Upper lobe of left lung (tissue), 6 donors: Measurements from ENCODE around the gene MYO18A. TPM values are rescaled to one million over a fixed set of nuclear protein-coding genes. Genes with fewer than 3 reads are reported as not detected.

ENCODE experiments used
- ATAC-seq, 2 donors: fragments of 200-7000 bp; cut with Tn5 transposase; one replicate each; pipeline ENCODE4 v1.9.1; 2022; ENCODE audit warnings: mild to moderate bottlenecking in 2 of 2, moderate library complexity in 2 of 2; ENCODE audit not compliant: low FRiP score in 2 of 2
- DNase-seq, 2 donors: peaks; one replicate each; pipeline ENCODE4 v3.0.0-alpha.2; 2019 to 2020
- H3K27ac ChIP-seq, 4 donors: fragments of 200-600 bp; sonication (generic); one replicate each; pipeline ENCODE4 v1.5.1; 2016 to 2019
- H3K27me3 ChIP-seq, 4 donors: fragments of 200-600 bp; sonication (generic); one replicate each; pipeline ENCODE4 v1.5.1; 2017 to 2019
- H3K36me3 ChIP-seq, 4 donors: fragments of 200-600 bp; sonication (generic); one replicate each; pipeline ENCODE4 v1.5.1; 2016 to 2019
- H3K4me1 ChIP-seq, 4 donors: fragments of 200-600 bp; sonication (generic); one replicate each; pipeline ENCODE4 v1.5.1; 2018 to 2019
- H3K4me3 ChIP-seq, 4 donors: fragments of 200-600 bp; sonication (generic); one replicate each; pipeline ENCODE4 v1.5.1; 2017 to 2019; ENCODE audit warnings: mild to moderate bottlenecking in 2 of 4, moderate library complexity in 1 of 4
- H3K9me3 ChIP-seq, 4 donors: fragments of 200-600 bp; sonication (generic); one replicate each; pipeline ENCODE4 v1.5.1; 2018 to 2019
- EP300 ChIP-seq, 4 donors: sonication (generic); formaldehyde crosslinking; IDR thresholded peaks; one replicate each; pipeline ENCODE4 v1.5.1; 2017; ENCODE audit warnings: antibody characterized with exemption in 4 of 4, control low read depth in 2 of 4
- POLR2A ChIP-seq, 4 donors: fragments of 450-650 bp; IDR thresholded peaks; one replicate each; pipeline ENCODE4 v1.5.1; 2016 to 2017; ENCODE audit warnings: antibody characterized with exemption in 4 of 4, mild to moderate bottlenecking in 2 of 4
- POLR2AphosphoS5 ChIP-seq, 2 donors: sonication (generic); formaldehyde crosslinking; IDR thresholded peaks; one replicate each; pipeline ENCODE4 v1.5.1; 2017; ENCODE audit warnings: antibody characterized with exemption in 2 of 2
- whole genome bisulfite sequencing, 2 donors: methylation state at CpG; one replicate each; pipeline ENCODE4 v1.1.5; 2017 to 2018; 5-methylcytosine and 5-hydroxymethylcytosine counted together
- total RNA-seq, 6 donors: library from RNA; depleted of rRNA in 4 of 6; stranded (reverse); fragments of >200 nt in 4 of 6; gene quantifications; one replicate each; pipeline versions ENCODE4 v1.1.0 to v1.2.1, GENCODE V29; 2016 to 2021
- TF ChIP-seq, protein P1 (sequence below), 6 experiments: fragments of 450-650 bp in 4 of 6; fragments of 200-600 bp in 2 of 6; sonication (generic) in 2 of 6; IDR thresholded peaks; one replicate each; pipeline ENCODE4 v1.5.1; 2016 to 2019; ENCODE audit warnings: antibody characterized with exemption in 6 of 6
- donor health status: DM: no; HTN: no; CAD: no; lungs with moderate emphysema.
- donor health status: DM: no; HTN: yes; CAD: no; lungs with severe emphysema.

Gene MYO18A
- total RNA-seq, 6 donors from 2014 or later, result 37.4 to 214 (median 67.4) TPM

DNA sequence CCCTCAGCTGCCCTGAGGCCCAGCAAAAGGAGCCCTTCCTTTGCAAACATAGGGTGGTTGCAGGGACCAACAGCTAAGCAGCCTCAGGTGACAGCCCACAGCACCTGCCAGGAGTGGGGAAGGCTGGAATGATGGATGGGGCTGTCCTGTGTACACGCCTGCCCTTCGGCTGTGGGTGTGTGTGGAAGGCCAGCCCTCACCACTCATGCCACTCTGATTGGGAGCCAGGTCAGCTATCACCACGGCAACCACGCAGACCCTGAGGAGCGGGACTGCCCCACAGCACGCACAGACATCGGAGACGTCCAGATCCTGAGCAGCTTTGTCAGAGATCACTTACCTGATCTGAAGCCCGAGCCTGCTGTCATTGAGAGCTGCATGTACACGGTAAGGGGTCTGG, 125.4 kb downstream of the MYO18A start:
- no peaks in the 10 kb centered on the region for H3K36me3 ChIP-seq
- H3K4me1 ChIP-seq, result no peaks in the 10 kb centered on the region
- TF ChIP-seq, protein P1, sequence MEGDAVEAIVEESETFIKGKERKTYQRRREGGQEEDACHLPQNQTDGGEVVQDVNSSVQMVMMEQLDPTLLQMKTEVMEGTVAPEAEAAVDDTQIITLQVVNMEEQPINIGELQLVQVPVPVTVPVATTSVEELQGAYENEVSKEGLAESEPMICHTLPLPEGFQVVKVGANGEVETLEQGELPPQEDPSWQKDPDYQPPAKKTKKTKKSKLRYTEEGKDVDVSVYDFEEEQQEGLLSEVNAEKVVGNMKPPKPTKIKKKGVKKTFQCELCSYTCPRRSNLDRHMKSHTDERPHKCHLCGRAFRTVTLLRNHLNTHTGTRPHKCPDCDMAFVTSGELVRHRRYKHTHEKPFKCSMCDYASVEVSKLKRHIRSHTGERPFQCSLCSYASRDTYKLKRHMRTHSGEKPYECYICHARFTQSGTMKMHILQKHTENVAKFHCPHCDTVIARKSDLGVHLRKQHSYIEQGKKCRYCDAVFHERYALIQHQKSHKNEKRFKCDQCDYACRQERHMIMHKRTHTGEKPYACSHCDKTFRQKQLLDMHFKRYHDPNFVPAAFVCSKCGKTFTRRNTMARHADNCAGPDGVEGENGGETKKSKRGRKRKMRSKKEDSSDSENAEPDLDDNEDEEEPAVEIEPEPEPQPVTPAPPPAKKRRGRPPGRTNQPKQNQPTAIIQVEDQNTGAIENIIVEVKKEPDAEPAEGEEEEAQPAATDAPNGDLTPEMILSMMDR (IDR thresholded peaks at IDR 0.05), result no peak
- TF ChIP-seq EP300 (IDR thresholded peaks at IDR 0.05) (no peak), POLR2AphosphoS5 (IDR thresholded peaks at IDR 0.05) (no peak), POLR2A (IDR thresholded peaks at IDR 0.05) (no peak)
- no peaks in the 10 kb centered on the region for H3K27me3 ChIP-seq
- DNase-seq (peak in 1 of 2 donors; percentile 51), ATAC-seq (no peak)
- H3K4me3 ChIP-seq, result no peak overlapping the region
- WGBS, 2 donors, result 64 to 80% methylated on average over 5 to 10 of the region's 10 CpGs
- H3K9me3 ChIP-seq, result no peaks in the 10 kb centered on the region
- no peak overlapping the region for H3K27ac ChIP-seq

DNA sequence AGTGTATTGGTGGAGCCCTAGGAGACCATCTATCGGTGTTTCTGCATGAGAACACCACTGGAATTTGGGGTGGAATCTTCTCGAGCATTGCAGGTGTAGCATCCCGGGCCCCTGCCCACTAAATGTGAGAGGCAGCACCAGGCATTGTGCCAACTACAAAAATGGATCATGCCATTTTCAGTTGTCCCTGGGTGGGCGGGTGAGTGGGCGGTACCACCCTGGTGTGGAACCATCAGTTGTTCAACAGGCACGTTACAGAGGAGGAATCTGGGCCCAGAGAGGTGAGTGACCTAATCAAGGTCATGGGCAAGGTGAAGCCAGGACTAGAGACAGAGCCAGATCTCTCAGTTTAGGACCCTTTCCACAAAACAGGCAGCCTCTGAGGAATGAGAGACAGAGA, 128.5 kb downstream of the MYO18A start:
- ATAC-seq (no peak), DNase-seq (no peak)
- no peak overlapping the region for H3K27ac ChIP-seq
- no peaks in the 10 kb centered on the region for H3K36me3 ChIP-seq
- 72 to 76% methylated on average over 6 of the region's 6 CpGs for WGBS, 2 donors
- H3K9me3 ChIP-seq, result no peaks in the 10 kb centered on the region
- H3K4me3 ChIP-seq, result no peak overlapping the region
- H3K4me1 ChIP-seq, result no peaks in the 10 kb centered on the region
- H3K27me3 ChIP-seq, result no peaks in the 10 kb centered on the region
- TF ChIP-seq POLR2A (IDR thresholded peaks at IDR 0.05), result no peak
- TF ChIP-seq, protein P1 (IDR thresholded peaks at IDR 0.05), result no peak
- TF ChIP-seq POLR2AphosphoS5 (IDR thresholded peaks at IDR 0.05), result no peak
- TF ChIP-seq EP300 (IDR thresholded peaks at IDR 0.05), result no peak

DNA sequence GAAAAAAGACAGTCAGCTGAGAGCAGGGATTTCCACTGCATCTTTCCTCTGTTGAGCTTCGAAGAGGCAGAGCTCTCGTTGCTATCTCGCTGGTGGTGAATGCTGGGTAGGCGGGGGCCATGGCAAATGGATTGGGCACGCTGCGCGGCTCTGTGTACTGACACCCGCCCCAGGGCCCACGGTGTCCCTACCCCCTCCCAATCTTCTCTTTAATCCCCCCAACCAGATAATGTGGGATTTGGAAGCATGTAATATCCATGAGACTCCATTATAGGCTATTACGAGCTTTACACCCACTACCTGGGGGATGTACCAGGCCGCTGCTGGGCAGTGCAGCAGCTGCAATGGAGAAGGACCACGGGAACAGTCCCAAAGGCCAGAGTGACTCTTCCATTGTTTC, 129.0 kb downstream of the MYO18A start:
- no peak for ATAC-seq
- Histone ChIP-seq H3K4me3 (no peak overlapping the region), H3K9me3 (no peaks in the 10 kb centered on the region), H3K4me1 (no peaks in the 10 kb centered on the region), H3K27ac (no peak overlapping the region), H3K27me3 (no peaks in the 10 kb centered on the region), H3K36me3 (no peaks in the 10 kb centered on the region)
- TF ChIP-seq POLR2A (IDR thresholded peaks at IDR 0.05), result no peak
- no peak for TF ChIP-seq POLR2AphosphoS5 (IDR thresholded peaks at IDR 0.05)
- TF ChIP-seq EP300 (IDR thresholded peaks at IDR 0.05), result no peak
- TF ChIP-seq, protein P1 (IDR thresholded peaks at IDR 0.05), result no peak
- DNase-seq, result peak in 1 of 2 donors; percentile 42
- 84 to 88% methylated on average over 12 of the region's 12 CpGs for WGBS, 2 donors

DNA sequence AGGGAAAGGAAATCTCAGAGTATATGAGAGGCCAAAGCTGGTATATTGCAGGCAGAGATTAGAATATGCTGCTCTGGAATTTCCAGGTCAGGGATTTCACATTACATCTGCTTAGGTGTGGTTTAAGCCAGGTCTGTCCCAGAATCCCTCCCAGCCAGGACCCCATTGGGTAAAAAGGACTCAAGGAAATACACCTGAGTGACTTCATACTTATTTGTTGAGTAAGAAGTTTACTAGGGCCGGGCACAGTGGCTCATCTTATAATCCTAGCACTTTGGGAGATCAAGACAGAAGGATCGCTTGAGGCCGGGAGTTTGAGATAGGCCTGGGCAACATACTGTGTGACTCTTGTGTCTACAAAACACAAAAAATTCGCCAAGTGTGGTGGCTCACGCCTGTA, 130.0 kb downstream of the MYO18A start:
- ATAC-seq (no peak), DNase-seq (no peak)
- Histone ChIP-seq H3K36me3 (no peaks in the 10 kb centered on the region), H3K4me1 (no peaks in the 10 kb centered on the region), H3K9me3 (no peaks in the 10 kb centered on the region), H3K27me3 (no peaks in the 10 kb centered on the region), H3K27ac (no peak overlapping the region), H3K4me3 (no peak overlapping the region)
- 84 to 86% methylated on average over 5 of the region's 5 CpGs for WGBS, 2 donors
- TF ChIP-seq EP300 (IDR thresholded peaks at IDR 0.05) (no peak), POLR2A (IDR thresholded peaks at IDR 0.05) (no peak), POLR2AphosphoS5 (IDR thresholded peaks at IDR 0.05) (no peak)
- TF ChIP-seq, protein P1 (IDR thresholded peaks at IDR 0.05), result no peak

DNA sequence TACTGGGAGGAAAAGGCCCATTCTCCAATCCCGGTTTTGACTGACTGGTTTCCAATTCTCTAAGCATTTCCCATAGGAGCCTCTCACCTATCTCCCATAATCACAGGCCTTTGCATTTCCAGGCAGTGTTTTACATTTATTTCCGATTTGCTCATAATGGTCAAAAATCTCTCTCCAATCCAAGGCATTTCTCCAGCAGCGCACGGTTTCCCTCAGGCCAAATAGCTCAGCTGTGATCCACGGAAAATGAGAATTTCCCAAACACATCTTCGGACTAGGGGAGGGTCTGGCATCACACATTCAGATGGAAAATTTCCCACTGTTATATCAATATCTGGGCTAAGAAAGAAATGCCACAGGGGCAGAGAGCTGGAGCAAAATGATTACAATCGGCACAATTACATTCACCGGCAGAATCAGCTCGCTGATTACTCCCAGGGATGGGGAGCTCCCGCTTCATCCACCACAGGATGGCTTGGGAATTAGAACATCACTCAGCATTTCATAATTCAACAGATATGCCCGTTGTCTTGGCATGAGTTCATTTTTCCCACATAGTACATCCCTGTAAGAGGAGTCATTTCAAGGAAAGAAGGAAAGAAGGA, 130.6 kb downstream of the MYO18A start:
- no peak for DNase-seq
- no peak overlapping the region for H3K27ac ChIP-seq
- no peaks in the 10 kb centered on the region for H3K9me3 ChIP-seq

More for the DNA sequence above, 130.6 kb downstream of the MYO18A start:
- Histone ChIP-seq H3K27me3 (no peaks in the 10 kb centered on the region), H3K4me1 (no peaks in the 10 kb centered on the region), H3K4me3 (no peak overlapping the region), H3K36me3 (no peaks in the 10 kb centered on the region)
- ATAC-seq, result no peak
- TF ChIP-seq POLR2A (IDR thresholded peaks at IDR 0.05) (no peak), POLR2AphosphoS5 (IDR thresholded peaks at IDR 0.05) (no peak), EP300 (IDR thresholded peaks at IDR 0.05) (no peak)
- TF ChIP-seq, protein P1 (IDR thresholded peaks at IDR 0.05), result no peak
- WGBS, 2 donors, result 83 to 85% methylated on average over 11 of the region's 11 CpGs
